Umbilical cord (tissue), 2 donors: ENCODE measurements around the gene SYTL3. TPM values are rescaled to one million over a fixed set of nuclear protein-coding genes. Genes with fewer than 3 reads are reported as not detected.
"Not testable (repeated sequence)": the region's sequence is repeated elsewhere in the genome, so short reads cannot be mapped to it uniquely, and the experiment has no call there.

Source experiments
- DNase-seq: peaks from one replicate; pipeline ENCODE4 v3.0.0-alpha.2; 2015; ENCODE audit warnings: low spot score
- total RNA-seq: library from RNA; depleted of rRNA; stranded (reverse); fragments of >200 nt; gene quantifications from one replicate; pipeline ENCODE4 v1.2.3, GENCODE V29; 2014; ENCODE audit warnings: low replicate concordance; ENCODE audit not compliant: insufficient read depth

Gene SYTL3
- total RNA-seq, 1 donor from 2014 or later = 1.7 TPM

- DNase-seq = no peak
Measured at GRCh38 chr6:158640519-158640918, 9.3 kb upstream of the SYTL3 start.

DNA sequence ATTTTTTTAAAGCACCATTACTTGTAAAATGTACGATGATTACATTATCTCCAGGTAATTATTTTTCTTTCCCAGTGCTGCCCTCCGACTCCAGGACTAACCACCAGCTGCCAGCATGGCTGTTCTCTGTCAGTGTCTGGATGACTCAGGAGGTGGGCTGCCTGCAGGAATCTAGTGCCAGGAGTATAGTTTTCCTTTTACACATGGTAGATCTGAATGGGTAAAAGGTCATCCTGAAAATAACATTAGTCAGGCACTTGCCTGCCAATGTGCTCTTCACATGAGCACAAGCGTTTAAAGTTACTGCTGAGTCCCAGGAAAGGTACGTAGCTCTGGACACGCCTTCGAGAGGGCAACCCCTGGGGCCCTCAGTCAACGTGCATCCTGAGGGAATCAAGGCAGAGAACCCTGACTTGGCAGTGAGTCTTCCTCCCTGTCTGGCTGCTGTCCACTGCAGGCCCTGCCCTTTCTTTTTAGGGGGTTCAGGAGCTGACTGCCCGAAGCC is 7.7 kb upstream of the SYTL3 start:
- DNase-seq = no peak

GRCh38 chr6:158643836-158644230 is 6.0 kb upstream of the SYTL3 start:
- no peak for DNase-seq

DNA sequence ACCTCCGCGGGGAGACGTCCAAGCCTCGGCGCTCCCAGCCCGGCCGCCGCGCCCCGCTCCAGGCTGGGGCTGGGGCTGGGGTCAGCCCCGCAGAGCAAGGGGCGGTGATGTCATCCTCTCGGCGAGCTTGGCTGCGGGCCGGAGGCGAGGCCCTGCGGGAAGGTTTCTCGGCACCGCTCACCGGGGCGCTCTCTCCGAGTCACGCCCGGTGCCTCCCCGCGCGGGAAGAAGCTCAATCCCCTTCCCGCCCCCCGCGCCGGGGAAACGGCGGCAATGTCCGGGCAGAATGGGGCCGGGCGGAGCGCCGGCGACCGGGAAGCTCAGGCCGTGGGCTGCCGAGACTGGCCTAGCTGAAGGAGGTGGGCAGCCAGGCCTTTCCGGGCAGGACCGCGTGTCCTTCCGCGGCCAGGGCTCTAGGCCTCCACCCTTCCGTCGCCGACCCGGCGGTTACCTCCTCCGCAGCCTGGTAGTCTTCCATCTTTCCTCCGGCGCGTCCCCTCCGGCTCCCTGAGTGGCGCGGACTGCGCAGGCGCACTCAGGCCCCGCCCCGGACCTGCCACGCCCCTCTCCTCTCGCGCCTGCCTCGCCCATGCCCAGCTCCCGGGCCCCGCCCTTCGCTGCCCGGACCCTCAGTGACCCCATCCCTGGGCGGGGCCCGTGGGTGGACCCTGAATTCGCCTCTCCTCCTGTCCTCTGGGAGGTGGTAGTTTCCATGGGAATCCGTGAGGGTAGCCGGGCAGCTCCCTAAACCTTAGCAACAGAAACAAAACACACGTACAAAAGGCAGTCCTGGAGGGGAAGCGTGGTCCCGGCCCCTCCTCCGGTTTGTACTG is 5.4 kb upstream of the SYTL3 start, which contains the start of gene DYNLT1:
DYNLT1 (minus strand) TSS at position 513 of the 833 bp plus-strand sequence; CDS start at position 478, 35 bp downstream.
- DNase-seq = peak; percentile 97

GRCh38 chr6:158645064-158646022 is 4.5 kb upstream of the SYTL3 start:
- no peak for DNase-seq

DNA sequence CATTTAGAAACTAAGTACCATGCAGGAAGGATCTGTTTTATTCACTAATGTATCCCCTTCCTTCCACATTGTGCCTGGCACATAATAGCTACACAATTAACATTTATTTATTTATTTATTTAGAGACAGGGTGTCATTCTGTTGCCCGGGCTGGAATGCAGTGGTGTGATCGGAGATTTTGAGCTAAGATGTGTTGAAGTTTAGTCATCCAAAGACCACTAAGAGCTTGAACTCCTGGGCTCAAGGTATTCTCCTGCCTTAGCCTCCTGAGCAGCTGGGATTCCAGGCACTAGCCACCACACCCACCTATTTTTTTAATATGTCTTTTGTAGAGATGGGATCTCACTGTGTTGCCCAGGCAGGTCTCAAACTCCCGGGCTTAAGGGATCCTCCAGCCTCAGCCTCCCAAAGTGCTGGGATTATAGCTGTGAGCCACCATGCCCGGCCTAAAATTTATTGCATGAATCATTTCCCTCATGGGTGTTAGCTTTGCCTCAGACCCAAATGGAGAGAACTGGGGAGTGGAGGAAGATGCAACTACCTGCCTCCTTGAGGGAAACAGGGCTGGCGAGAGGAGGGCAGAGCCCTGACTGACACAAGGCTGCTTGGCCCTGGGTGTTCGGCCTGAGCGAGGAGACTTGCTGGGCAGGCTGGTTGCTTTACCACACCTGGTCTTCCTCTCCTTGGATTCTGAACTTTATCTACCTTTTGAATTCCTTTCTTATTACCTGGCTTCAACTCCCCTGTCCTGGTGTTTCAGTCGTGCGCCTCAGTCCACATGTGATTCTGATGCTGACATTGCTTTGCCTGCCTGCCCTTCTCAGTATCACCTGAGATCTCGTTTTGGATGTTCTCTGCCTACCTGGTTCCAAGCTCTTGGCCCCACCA is 3.6 kb upstream of the SYTL3 start:
- DNase-seq = no peak

DNA sequence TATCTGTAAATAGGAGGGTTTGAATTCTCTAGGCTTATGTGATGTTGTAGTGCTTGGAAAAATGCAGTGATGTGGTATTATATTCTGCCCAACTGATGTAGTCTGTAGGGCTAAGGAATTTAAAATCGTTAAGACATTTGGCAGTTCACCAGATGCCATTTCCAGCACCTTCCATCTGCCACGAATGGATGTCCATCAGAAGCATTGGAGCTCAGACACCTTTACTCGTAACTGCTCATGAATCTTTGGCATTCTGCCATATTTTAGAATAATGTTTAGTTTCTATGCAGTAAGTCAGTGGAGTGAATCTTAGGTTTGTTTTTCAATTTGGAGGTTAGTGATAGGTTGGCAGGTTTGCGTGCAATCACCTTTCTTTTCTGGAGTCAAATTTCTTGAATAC is 2.4 kb upstream of the SYTL3 start:
- no peak for DNase-seq

DNA sequence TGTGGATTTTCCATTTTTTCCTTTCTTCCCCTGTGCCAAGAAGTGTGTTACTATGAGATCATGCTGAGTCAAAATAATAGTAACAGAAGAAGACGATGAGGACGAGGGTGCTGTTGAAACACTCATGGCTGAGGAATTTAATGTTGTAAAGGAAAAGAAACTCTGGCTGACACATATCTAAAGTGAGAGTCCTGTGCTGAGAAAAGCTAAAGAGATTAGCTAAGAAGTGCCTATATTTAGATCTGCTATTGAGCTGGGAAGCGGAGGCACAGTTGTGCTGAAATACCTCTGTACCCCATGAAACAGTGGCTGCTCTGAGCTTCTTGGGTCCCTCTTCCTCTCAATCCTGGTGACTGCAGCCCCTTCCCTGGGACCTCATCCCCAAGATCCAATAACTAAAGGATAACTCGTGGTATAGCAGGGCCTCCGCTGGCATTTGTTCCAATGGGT is 1.1 kb upstream of the SYTL3 start:
- DNase-seq = no peak

DNA sequence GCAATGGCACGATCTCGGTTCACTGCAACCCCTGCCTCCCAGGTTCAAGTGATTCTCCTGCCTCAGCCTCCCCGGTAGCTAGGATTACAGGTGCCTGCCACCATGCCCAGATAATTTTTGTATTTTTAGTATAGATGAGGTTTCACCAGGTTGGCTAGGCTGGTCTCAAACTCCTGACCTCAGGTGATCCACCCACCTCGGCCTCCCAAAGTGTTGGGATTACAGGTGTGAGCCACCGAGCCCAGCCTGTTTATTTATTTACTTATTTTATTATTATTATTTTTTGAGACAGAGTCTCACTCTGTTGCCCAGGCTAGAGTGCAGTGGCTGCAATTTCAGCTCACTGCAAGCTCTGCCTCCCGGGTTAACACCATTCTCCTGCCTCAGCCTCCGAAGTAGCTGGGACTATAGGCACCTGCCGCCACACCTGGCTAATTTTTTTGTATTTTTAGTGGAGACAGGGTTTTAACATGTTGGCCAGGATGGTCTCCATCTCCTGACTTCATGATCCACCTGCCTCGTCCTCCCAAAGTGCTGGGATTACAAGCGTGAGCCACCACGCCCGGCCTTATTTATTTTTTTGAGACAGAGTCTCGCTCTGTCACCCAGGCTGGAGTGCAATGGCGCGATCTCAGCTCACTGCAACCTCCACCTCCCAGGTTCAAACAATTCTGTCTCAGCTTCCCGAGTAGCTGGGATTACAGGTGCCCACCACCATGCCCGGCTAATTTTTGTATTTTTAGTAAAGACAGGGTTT is 2.3 kb downstream of the SYTL3 start:
- DNase-seq = not testable (repeated sequence)

- DNase-seq = no peak
Measured at GRCh38 chr6:158653577-158654354, 3.9 kb downstream of the SYTL3 start.

- peak; percentile 85 for DNase-seq
Measured at GRCh38 chr6:158654498-158654897, 4.6 kb downstream of the SYTL3 start.

GRCh38 chr6:158654960-158655489 is 5.2 kb downstream of the SYTL3 start:
- DNase-seq = no peak

- DNase-seq = no peak
Measured at GRCh38 chr6:158655569-158656450, 6.0 kb downstream of the SYTL3 start.

DNA sequence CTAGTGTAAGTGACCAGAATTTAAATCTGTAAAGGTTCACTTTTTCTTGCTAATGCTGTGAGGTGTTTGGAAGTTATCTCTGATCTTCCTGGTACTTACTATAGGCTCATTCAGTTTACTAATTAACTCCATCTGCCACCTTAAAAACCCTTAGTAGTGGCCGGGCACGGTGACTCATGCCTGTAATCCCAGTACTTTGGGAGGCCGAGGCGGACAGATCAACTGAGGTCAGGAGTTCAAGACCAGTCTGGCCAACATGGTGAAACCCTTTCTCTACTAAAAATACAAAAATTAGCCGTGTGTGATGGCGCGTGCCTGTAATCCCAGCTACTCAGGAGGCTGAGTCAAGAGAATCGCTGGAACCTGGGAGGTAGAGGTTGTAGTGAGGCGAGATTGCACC is 7.1 kb downstream of the SYTL3 start:
- DNase-seq = not testable (repeated sequence)

GRCh38 chr6:158660333-158660754 is 10.5 kb downstream of the SYTL3 start:
- DNase-seq = no peak

DNA sequence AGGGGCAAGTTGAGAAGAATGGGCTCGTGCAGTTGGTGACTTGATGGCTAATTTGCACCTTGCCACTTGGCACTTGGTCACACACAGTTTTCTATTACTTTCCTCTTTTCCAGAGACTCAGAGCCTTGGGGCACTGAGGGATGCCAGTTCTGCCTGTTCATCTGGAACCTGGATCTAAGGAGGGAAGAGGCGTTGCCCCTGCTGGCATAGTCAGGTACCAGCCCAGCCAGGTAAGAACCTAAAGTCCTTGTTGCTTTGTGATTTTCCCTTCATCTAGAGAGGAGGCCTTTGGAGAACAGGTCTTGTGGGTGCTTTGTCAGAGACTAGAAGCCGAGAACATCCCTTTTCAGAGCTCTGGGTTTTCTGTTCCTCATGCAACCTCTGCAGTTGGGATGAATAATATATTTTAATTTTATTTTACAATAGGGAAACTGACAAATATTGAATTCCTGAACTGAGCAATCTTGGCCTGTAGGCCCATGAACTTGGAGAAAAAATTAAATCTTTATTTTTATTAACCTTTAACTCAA is 11.4 kb downstream of the SYTL3 start:
- DNase-seq = no peak

GRCh38 chr6:158662607-158662953 is 12.7 kb downstream of the SYTL3 start:
- no peak for DNase-seq
